Activated naive CD8-positive, alpha-beta T cell treated with anti-CD3 and anti-CD28 coated beads for 36 hours (primary cell): ENCODE data around the gene GCM1. TPM values are rescaled to one million over a fixed set of nuclear protein-coding genes. Genes with fewer than 3 reads are reported as not detected.

Source experiments
- DNase-seq: peaks from one replicate; pipeline ENCODE4 v3.0.0; 2021
- H3K27ac Mint-ChIP-seq: one replicate; pipeline ENCODE4 v1.8.0; 2022; ENCODE audit warnings: mild to moderate bottlenecking, moderate library complexity, mixed read lengths
- H3K27me3 Mint-ChIP-seq: one replicate; pipeline ENCODE4 v1.8.0; 2022; ENCODE audit warnings: mild to moderate bottlenecking, mixed read lengths
- H3K36me3 Mint-ChIP-seq: one replicate; pipeline ENCODE4 v1.8.0; 2021; ENCODE audit warnings: mild to moderate bottlenecking, mixed read lengths
- H3K4me1 Mint-ChIP-seq: one replicate; pipeline ENCODE4 v1.8.0; 2021; ENCODE audit warnings: mixed read lengths
- H3K4me3 Mint-ChIP-seq: one replicate; pipeline ENCODE4 v1.8.0; 2022; ENCODE audit warnings: mild to moderate bottlenecking, moderate library complexity, mixed read lengths
- H3K9me3 Mint-ChIP-seq: one replicate; pipeline ENCODE4 v1.8.0; 2022; ENCODE audit warnings: mixed read lengths
- total RNA-seq, 2 experiments: library from RNA; stranded (reverse); gene quantifications; one replicate each; pipeline ENCODE4 v1.2.3, GENCODE V29; 2021

The GCM1 gene
- total RNA-seq, 2 experiments from 2014 or later, result not detected

DNA sequence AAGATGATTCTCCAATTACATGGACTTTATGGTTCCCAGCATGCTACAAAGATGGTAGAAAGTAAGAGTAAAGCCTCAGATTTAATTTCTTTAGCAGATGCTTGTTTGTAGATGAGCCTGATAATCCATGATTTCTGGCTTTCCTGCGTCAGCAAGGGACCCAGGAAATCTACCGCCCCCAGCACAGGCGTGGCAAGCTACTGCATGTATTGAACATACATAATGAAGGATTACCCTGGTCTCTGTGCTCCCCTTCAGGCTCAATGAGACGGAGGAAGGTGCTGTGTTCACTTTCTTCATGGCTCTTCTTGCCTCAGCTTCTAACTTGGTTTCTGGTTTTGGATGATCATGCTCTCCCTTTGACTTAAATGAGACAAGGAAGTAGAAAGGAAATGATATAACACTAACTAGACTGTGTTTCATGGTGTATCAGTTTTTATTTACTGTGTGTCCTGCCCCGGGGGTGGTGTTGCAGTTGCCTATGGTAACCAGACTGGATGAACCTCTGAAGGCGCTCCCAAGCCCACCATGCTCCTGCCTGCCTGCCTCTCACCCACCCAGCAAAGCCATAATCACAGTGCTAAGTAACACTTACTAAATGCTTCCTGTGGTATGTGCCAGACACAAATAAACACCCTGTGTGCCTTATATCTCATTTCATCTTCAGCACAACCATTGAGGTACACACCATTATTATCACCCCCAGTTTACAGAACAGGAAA is 17.9 kb downstream of the GCM1 start:
- Mint-ChIP-seq H3K9me3 (no peaks in the 10 kb centered on the region), H3K36me3 (no peaks in the 10 kb centered on the region)

GRCh38 chr6:53128842-53129241 is 19.8 kb downstream of the GCM1 start:
- Mint-ChIP-seq H3K27ac (no peak overlapping the region), H3K9me3 (no peaks in the 10 kb centered on the region), H3K4me1 (no peaks in the 10 kb centered on the region), H3K36me3 (no peaks in the 10 kb centered on the region), H3K27me3 (peaks cover 19% of the 10 kb centered on the region), H3K4me3 (no peak overlapping the region)
- DNase-seq, result no peak

More for the DNA sequence above, 17.9 kb downstream of the GCM1 start:
- Mint-ChIP-seq H3K27me3 (peaks cover 22% of the 10 kb centered on the region), H3K27ac (no peak overlapping the region), H3K4me3 (no peak overlapping the region), H3K4me1 (peaks cover 4% of the 10 kb centered on the region)
- DNase-seq, result no peak

DNA sequence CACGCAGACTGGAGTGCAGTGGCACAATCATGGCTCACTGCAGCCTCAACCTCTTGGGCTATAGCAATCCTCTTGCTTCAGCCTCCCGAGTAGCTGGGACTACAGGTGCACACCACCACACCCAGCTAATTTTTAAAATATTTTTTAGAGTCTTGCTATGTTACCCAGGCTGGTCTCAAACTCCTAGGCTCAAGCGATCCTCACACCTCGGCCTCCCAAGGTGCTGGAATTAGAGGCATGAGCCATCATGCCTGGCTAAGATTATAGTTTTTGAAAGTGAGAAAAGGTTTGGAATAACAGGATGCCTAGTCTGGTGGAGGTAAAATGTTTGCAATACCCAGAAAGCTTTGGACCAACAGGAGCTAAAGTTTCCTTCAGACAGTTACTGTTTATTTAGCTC is 23.4 kb downstream of the GCM1 start:
- Mint-ChIP-seq H3K27ac (no peak overlapping the region), H3K4me3 (no peak overlapping the region), H3K9me3 (no peaks in the 10 kb centered on the region), H3K4me1 (no peaks in the 10 kb centered on the region), H3K27me3 (peaks cover 14% of the 10 kb centered on the region), H3K36me3 (no peaks in the 10 kb centered on the region)
- no peak for DNase-seq

DNA sequence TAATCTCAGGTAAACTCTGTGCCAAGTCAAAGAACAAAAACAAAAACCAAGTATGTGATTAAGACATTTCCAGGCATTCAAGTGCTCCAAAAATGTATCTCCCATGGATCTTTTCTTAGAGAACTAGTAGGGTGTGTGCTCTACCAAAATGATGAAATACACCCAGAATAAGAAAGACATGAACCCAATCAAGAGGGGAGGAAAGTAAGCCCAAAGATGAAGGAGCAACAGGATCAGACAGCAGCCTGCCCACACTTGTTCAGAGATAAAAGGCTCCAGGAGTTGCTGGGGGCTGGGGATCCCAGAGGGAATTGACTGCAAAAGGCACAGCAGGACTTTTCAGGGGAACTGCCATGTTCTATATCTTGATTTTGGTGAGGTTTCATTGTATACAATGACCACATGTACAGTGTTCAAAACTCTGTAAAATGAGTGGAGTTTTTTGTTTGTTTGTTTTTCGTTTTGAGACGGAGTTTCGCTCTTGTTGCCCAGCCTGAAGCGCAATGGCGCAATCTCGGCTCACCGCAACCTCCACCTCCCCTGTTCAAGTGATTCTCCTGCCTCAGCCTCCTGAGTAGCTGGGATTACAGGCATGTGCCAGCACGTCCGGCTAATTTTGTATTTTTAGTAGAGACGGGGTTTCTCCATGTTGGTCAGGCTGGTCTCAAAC is 24.4 kb downstream of the GCM1 start:
- no peak for DNase-seq
- Mint-ChIP-seq H3K27me3 (peaks cover 14% of the 10 kb centered on the region), H3K9me3 (no peaks in the 10 kb centered on the region), H3K36me3 (no peaks in the 10 kb centered on the region), H3K4me1 (no peaks in the 10 kb centered on the region), H3K4me3 (no peak overlapping the region), H3K27ac (no peak overlapping the region)

DNA sequence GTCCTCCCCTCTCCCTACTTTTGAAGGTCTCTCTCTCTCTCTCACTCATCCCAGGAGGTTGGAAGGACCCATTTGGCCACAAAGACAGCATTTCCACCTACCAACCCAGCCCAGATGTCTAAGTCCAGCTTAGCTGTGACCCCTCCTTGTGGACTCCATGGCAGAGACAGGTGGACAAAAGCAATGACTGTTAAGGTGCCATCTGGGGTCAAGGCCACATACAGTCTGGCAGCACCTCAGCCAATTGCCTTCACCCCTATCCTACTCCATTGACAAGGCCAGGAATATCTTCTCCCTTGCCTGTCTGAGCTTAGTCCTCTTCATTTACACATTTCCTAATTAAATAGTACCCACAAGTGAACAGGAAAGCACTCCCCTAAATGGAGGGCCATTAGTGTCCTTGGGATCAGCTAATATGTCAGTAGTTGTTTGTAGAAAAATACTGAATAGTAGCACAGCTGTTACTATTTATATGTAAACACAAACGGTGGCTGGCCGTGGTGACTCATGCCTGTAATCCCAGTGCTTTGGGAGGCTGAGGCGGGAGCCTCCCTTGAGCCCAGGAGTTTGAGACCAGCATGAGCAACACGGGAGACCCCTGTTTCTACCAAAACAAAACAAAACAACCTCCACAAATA is 28.8 kb downstream of the GCM1 start:
- DNase-seq, result no peak
- Mint-ChIP-seq H3K27me3 (peaks cover 5% of the 10 kb centered on the region), H3K36me3 (no peaks in the 10 kb centered on the region)

GRCh38 chr6:53119349-53119748 is 29.3 kb downstream of the GCM1 start:
- Mint-ChIP-seq H3K27me3 (peaks cover 5% of the 10 kb centered on the region), H3K27ac (no peak overlapping the region), H3K9me3 (peaks cover 5% of the 10 kb centered on the region), H3K4me1 (no peaks in the 10 kb centered on the region), H3K36me3 (no peaks in the 10 kb centered on the region), H3K4me3 (no peak overlapping the region)
- no peak for DNase-seq

More for the DNA sequence above, 28.8 kb downstream of the GCM1 start:
- Mint-ChIP-seq H3K4me1 (no peaks in the 10 kb centered on the region), H3K27ac (no peak overlapping the region), H3K4me3 (no peak overlapping the region), H3K9me3 (peaks cover 5% of the 10 kb centered on the region)

- H3K27ac Mint-ChIP-seq, result no peak overlapping the region
- DNase-seq, result no peak
- H3K9me3 Mint-ChIP-seq, result peaks cover 5% of the 10 kb centered on the region
- peaks cover 9% of the 10 kb centered on the region for H3K27me3 Mint-ChIP-seq
- H3K36me3 Mint-ChIP-seq, result no peaks in the 10 kb centered on the region
- H3K4me1 Mint-ChIP-seq, result peaks cover 4% of the 10 kb centered on the region
- no peak overlapping the region for H3K4me3 Mint-ChIP-seq
Measured at GRCh38 chr6:53115741-53116140, 32.9 kb downstream of the GCM1 start.

GRCh38 chr6:53115113-53115512 is 33.5 kb downstream of the GCM1 start:
- H3K4me1 Mint-ChIP-seq, result peaks cover 4% of the 10 kb centered on the region
- no peak overlapping the region for H3K27ac Mint-ChIP-seq
- H3K9me3 Mint-ChIP-seq, result peaks cover 5% of the 10 kb centered on the region
- no peak overlapping the region for H3K4me3 Mint-ChIP-seq
- DNase-seq, result no peak
- peaks cover 9% of the 10 kb centered on the region for H3K27me3 Mint-ChIP-seq
- no peaks in the 10 kb centered on the region for H3K36me3 Mint-ChIP-seq

- peaks cover 4% of the 10 kb centered on the region for H3K27me3 Mint-ChIP-seq
- H3K9me3 Mint-ChIP-seq, result peaks cover 5% of the 10 kb centered on the region
- H3K4me1 Mint-ChIP-seq, result peaks cover 9% of the 10 kb centered on the region
- no peak for DNase-seq
- H3K36me3 Mint-ChIP-seq, result no peaks in the 10 kb centered on the region
- H3K4me3 Mint-ChIP-seq, result no peak overlapping the region
- H3K27ac Mint-ChIP-seq, result no peak overlapping the region
Measured at GRCh38 chr6:53113742-53114141, 34.9 kb downstream of the GCM1 start.

DNA sequence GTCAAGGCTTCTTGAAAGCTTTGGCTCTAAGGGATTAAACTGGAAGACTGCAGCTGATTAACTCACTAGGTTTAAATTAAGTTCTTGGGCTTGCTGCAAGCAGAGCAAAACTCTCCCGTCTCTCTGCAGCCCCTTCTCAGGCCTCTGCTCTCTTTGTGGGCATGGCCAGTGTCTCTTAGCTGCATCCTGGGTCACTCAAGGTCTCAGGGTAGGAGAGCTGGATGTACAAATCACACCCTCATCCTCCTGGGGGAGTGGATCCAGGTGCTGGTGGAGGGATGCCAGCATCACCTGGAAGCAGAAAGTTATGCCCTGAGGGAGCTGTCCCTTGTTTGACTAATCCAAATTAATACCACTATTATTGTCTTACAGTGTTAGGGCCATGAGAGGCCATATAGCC is 35.8 kb downstream of the GCM1 start:
- no peak for DNase-seq
- Mint-ChIP-seq H3K36me3 (no peaks in the 10 kb centered on the region), H3K4me3 (no peak overlapping the region), H3K4me1 (peaks cover 9% of the 10 kb centered on the region), H3K9me3 (peaks cover 5% of the 10 kb centered on the region), H3K27me3 (peaks cover 4% of the 10 kb centered on the region), H3K27ac (no peak overlapping the region)

DNA sequence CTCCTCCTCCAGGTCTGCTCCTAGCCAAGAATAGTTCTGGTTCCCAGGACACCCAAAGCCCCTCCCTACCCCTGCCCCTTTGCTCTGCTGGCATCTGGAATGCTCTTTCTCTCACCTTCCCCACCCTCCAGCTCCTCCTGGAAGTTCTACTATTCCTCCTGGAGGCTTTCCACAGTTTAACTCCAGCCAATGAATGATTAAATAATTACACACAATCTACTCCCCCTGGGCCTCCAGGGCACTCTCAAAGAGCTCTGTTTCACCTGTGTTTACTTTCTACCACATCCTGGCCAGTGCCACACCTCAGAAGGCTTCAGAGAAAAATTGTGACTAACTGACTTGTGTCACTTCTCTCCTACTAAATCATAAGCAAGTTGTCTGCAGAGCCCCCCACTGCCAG is 36.2 kb downstream of the GCM1 start:
- Mint-ChIP-seq H3K4me3 (no peak overlapping the region), H3K36me3 (no peaks in the 10 kb centered on the region), H3K9me3 (peaks cover 5% of the 10 kb centered on the region), H3K4me1 (peaks cover 9% of the 10 kb centered on the region), H3K27ac (no peak overlapping the region), H3K27me3 (peaks cover 4% of the 10 kb centered on the region)
- DNase-seq, result no peak

DNA sequence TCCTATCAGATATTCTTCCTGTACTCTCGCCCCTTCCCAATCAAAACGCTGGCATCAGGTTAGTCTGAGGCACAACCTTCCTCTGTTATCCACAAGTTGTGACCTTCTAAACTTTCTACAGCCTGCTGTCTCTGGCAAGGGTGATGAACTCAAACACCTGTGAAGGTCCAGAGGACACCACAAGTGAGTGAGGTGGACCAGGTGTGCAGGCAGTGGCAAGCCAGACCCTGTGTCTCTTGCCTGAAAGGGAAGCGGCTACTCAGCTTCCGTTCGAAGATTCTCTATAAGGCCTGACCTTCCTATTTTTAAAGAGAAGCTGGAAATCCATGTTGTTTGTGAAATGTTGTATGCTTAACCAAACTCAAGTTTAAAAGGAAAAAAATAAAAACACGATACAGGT is 36.8 kb downstream of the GCM1 start:
- H3K9me3 Mint-ChIP-seq, result peaks cover 5% of the 10 kb centered on the region
- no peaks in the 10 kb centered on the region for H3K36me3 Mint-ChIP-seq
- no peak overlapping the region for H3K27ac Mint-ChIP-seq
- DNase-seq, result no peak
- H3K27me3 Mint-ChIP-seq, result peaks cover 4% of the 10 kb centered on the region
- peaks cover 9% of the 10 kb centered on the region for H3K4me1 Mint-ChIP-seq
- no peak overlapping the region for H3K4me3 Mint-ChIP-seq

DNA sequence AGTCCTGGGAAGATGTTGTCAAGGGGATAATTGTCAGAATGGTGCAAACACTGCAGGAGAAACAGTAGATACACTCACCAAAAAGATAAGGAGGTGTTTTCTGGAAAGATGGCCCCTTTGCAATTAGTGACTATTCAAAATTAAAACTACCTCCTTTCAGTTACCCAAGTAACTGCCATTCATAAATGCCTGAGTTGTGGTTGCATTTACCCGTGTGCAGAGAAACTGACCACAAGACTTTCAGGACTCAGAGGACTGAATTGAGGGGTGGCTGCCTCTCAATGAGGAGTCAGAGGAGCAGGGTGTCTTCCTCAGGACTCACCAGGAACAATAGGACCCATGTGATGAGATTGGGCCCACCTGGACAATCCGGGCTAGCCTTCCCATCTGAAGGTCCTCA is 39.0 kb downstream of the GCM1 start:
- Mint-ChIP-seq H3K27me3 (peaks cover 4% of the 10 kb centered on the region), H3K4me1 (peaks cover 9% of the 10 kb centered on the region), H3K36me3 (no peaks in the 10 kb centered on the region), H3K9me3 (no peaks in the 10 kb centered on the region), H3K4me3 (no peak overlapping the region), H3K27ac (no peak overlapping the region)
- DNase-seq, result no peak

DNA sequence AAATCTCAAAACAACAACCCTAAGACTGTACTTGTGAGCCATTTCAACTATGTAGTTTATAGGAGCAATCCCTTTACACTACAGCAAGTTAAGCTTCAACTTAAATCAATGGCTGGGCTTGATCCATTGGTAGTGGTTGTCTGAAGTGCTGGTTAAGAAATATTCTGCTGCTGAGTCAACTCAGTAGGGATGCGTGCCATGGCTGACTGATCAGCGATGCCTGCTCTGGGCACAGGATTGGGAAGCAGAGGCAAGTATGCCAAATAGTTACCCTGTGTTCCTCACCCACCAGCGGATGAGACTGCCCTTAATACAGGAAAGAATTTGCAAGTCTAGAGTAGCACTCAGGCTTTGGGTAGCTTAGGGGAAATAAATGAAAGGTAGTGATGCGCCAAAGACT is 41.5 kb downstream of the GCM1 start:
- DNase-seq, result no peak
- Mint-ChIP-seq H3K4me3 (no peak overlapping the region), H3K27me3 (no peaks in the 10 kb centered on the region), H3K4me1 (peaks cover 5% of the 10 kb centered on the region), H3K36me3 (no peaks in the 10 kb centered on the region), H3K9me3 (no peaks in the 10 kb centered on the region), H3K27ac (no peak overlapping the region)

- Mint-ChIP-seq H3K36me3 (peaks cover 5% of the 10 kb centered on the region), H3K9me3 (no peaks in the 10 kb centered on the region), H3K27me3 (no peaks in the 10 kb centered on the region), H3K4me1 (peaks cover 5% of the 10 kb centered on the region), H3K27ac (no peak overlapping the region), H3K4me3 (no peak overlapping the region)
- DNase-seq, result no peak
Measured at GRCh38 chr6:53104916-53105315, 43.7 kb downstream of the GCM1 start.
